Activated naive CD4-positive, alpha-beta T cell treated with anti-CD3 and anti-CD28 coated beads for 36 hours (primary cell): Measurements from ENCODE around the gene PMEL. TPM values are rescaled to one million over a fixed set of nuclear protein-coding genes. Genes with fewer than 3 reads are reported as not detected.
"Not testable (repeated sequence)": the region's sequence is repeated elsewhere in the genome, so short reads cannot be mapped to it uniquely, and the experiment has no call there.

Source experiments
- CTCF ChIA-PET: fragments of 350-600 bp; sonication (Branson Sonifier 250); formaldehyde crosslinking; loops from one replicate; lab custom pipeline; 2021; ENCODE audit warnings: antibody characterized with exemption; lab: Charles Lee
- DNase-seq: peaks from one replicate; pipeline ENCODE4 v3.0.0-alpha.2; 2020
- H3K27ac Mint-ChIP-seq: one replicate; pipeline ENCODE4 v1.8.0; 2021; ENCODE audit warnings: mild to moderate bottlenecking, mixed read lengths
- H3K27me3 Mint-ChIP-seq: one replicate; pipeline ENCODE4 v1.8.0; 2021; ENCODE audit warnings: low read depth, mixed read lengths
- H3K36me3 Mint-ChIP-seq: one replicate; pipeline ENCODE4 v1.8.0; 2021; ENCODE audit warnings: low read depth, mixed read lengths
- H3K4me1 Mint-ChIP-seq: one replicate; pipeline ENCODE4 v1.8.0; 2021; ENCODE audit warnings: low read depth, mixed read lengths
- H3K4me3 Mint-ChIP-seq: one replicate; pipeline ENCODE4 v1.8.0; 2021; ENCODE audit warnings: mild to moderate bottlenecking, moderate library complexity, mixed read lengths
- H3K9me3 Mint-ChIP-seq: one replicate; pipeline ENCODE4 v1.8.0; 2021; ENCODE audit warnings: mixed read lengths
- intact Hi-C: fragments of 100-400 bp; cut with micrococcal nuclease; formaldehyde crosslinking; loops from one replicate; pipeline ENCODE4 v1.15.1; 2023
- total RNA-seq, 2 experiments: library from RNA; stranded (reverse); gene quantifications; one replicate each; pipeline ENCODE4 v1.2.3, GENCODE V29; 2021

PMEL gene
- total RNA-seq, 2 experiments from 2014 or later = 1.2 to 1.5 TPM

GRCh38 chr12:55997535-55997859 lies 31.7 kb upstream of the PMEL start:
- CTCF ChIA-PET = interaction anchor here (0.7 to 6.3 kb wide), 9 partner anchors 14 to 1160 kb away, joined by 3 to 90 read pairs (median 11); no protein-coding TSS in a partner anchor
- peaks cover 18% of the 10 kb centered on the region for H3K27me3 Mint-ChIP-seq
- intact Hi-C loops = loop anchor here (1.0 to 5.0 kb wide), 3 partner anchors 24 to 121 kb away; partner anchors contain the start of genes PA2G4 and ZC3H10
- H3K4me3 Mint-ChIP-seq = peak overlapping the region; percentile 72
- H3K9me3 Mint-ChIP-seq = no peaks in the 10 kb centered on the region
- H3K36me3 Mint-ChIP-seq = peaks cover 4% of the 10 kb centered on the region
- peaks cover 20% of the 10 kb centered on the region for H3K4me1 Mint-ChIP-seq
- H3K27ac Mint-ChIP-seq = no peak overlapping the region
- no peak for DNase-seq

- CTCF ChIA-PET = interaction anchor here (0.8 to 6.3 kb wide), 22 partner anchors 8 to 259 kb away, joined by 3 to 90 read pairs (median 7); partner anchors contain the start of genes PA2G4 and RAB5B
- peak; percentile 72 for DNase-seq
- Mint-ChIP-seq H3K36me3 (peaks cover 5% of the 10 kb centered on the region), H3K27ac (peak within 1 kb of the TSS; percentile 36), H3K9me3 (no peaks in the 10 kb centered on the region), H3K4me3 (peak within 1 kb of the TSS; percentile 72), H3K4me1 (peaks cover 20% of the 10 kb centered on the region), H3K27me3 (peaks cover 18% of the 10 kb centered on the region)
- intact Hi-C loops = loop anchor here (1.0 to 5.0 kb wide), 5 partner anchors 24 to 122 kb away; partner anchors contain the start of genes PA2G4, RPS26 and ZC3H10
These were observed 31.1 kb upstream of the PMEL start, which contains the start of gene SUOX for GRCh38 chr12:55996715-55997534. Gene SUOX, plus strand, starts transcription at chr12:55997276. Its CDS starts 4,946 bp downstream, at chr12:56002222.

- intact Hi-C loops = loop anchor here (1.0 to 5.0 kb wide), 4 partner anchors 33 to 123 kb away; partner anchors contain the start of genes PA2G4, RPS26 and ZC3H10
- Mint-ChIP-seq H3K4me3 (peak overlapping the region; percentile 72), H3K4me1 (peaks cover 20% of the 10 kb centered on the region), H3K36me3 (peaks cover 7% of the 10 kb centered on the region), H3K27me3 (peaks cover 18% of the 10 kb centered on the region), H3K27ac (peak overlapping the region; percentile 36), H3K9me3 (no peaks in the 10 kb centered on the region)
- DNase-seq = peak; percentile 78
- CTCF ChIA-PET = interaction anchor here (0.7 to 6.3 kb wide), 37 partner anchors 9 to 267 kb away, joined by 3 to 90 read pairs (median 5); partner anchors contain the start of genes CD63, PA2G4, RAB5B and ZC3H10
These were observed 30.4 kb upstream of the PMEL start for GRCh38 chr12:55996201-55996714.

GRCh38 chr12:55995366-55995765 lies 29.5 kb upstream of the PMEL start:
- peaks cover 20% of the 10 kb centered on the region for H3K4me1 Mint-ChIP-seq
- intact Hi-C loops = loop anchor here (5.0 kb wide), 1 partner anchor 107 kb away; the partner anchor contains the start of gene PA2G4
- CTCF ChIA-PET = interaction anchor here (0.6 to 6.3 kb wide), 32 partner anchors 9 to 266 kb away, joined by 3 to 90 read pairs (median 6); partner anchors contain the start of genes PA2G4, RAB5B and ZC3H10
- H3K27me3 Mint-ChIP-seq = peaks cover 18% of the 10 kb centered on the region
- H3K36me3 Mint-ChIP-seq = peaks cover 12% of the 10 kb centered on the region
- H3K4me3 Mint-ChIP-seq = no peak overlapping the region
- no peak overlapping the region for H3K27ac Mint-ChIP-seq
- H3K9me3 Mint-ChIP-seq = no peaks in the 10 kb centered on the region
- DNase-seq = no peak

GRCh38 chr12:55993230-55993853 lies 27.5 kb upstream of the PMEL start:
- no peak overlapping the region for H3K4me3 Mint-ChIP-seq
- no peak for DNase-seq
- H3K9me3 Mint-ChIP-seq = no peaks in the 10 kb centered on the region
- peaks cover 18% of the 10 kb centered on the region for H3K27me3 Mint-ChIP-seq
- H3K4me1 Mint-ChIP-seq = peaks cover 17% of the 10 kb centered on the region
- CTCF ChIA-PET = interaction anchor here (1.1 to 6.3 kb wide), 3 partner anchors 34 to 255 kb away, joined by 3 to 90 read pairs (median 4); no protein-coding TSS in a partner anchor
- intact Hi-C loops = no loop called here
- H3K36me3 Mint-ChIP-seq = peaks cover 15% of the 10 kb centered on the region
- peak overlapping the region; percentile 50 for H3K27ac Mint-ChIP-seq

- H3K9me3 Mint-ChIP-seq = no peaks in the 10 kb centered on the region
- peaks cover 15% of the 10 kb centered on the region for H3K36me3 Mint-ChIP-seq
- no peak for DNase-seq
- CTCF ChIA-PET = interaction anchor here (0.7 to 3.6 kb wide), 5 partner anchors 17 to 253 kb away, joined by 3 to 15 read pairs (median 5); partner anchors contain the start of gene RAB5B
- H3K27ac Mint-ChIP-seq = no peak overlapping the region
- H3K4me1 Mint-ChIP-seq = peaks cover 6% of the 10 kb centered on the region
- H3K27me3 Mint-ChIP-seq = peaks cover under 1% of the 10 kb centered on the region
- intact Hi-C loops = no loop called here
- no peak overlapping the region for H3K4me3 Mint-ChIP-seq
These were observed 25.3 kb upstream of the PMEL start for GRCh38 chr12:55991110-55991509.

- CTCF ChIA-PET = interaction anchor here (1.3 kb wide), 1 partner anchor 10 kb away, joined by 3 read pairs; no protein-coding TSS in a partner anchor
- H3K27me3 Mint-ChIP-seq = not testable (repeated sequence)
- H3K36me3 Mint-ChIP-seq = peaks cover 10% of the 10 kb centered on the region
These were observed 20.1 kb upstream of the PMEL start for GRCh38 chr12:55985976-55986375.

DNA sequence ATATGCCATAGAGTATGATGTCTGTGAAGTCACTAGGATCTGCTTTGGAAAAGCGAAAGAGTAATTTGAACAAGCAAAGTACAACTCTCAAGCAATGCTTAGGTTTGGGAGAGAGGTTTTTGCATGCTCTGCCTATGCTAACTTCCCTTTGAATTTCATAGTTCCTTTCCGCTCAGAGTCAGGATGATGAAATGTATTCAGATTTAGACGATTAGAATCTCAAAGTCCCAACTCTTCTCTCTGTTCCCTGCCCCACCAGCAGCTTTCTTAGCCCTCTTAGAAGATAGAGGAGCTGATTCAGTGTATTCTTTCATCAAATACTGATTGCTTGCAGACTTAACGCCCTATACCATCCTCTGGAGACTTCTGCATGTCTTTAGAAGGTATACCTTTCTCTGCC lies 19.5 kb upstream of the PMEL start:
- Mint-ChIP-seq H3K4me1 (peaks cover 6% of the 10 kb centered on the region), H3K27ac (no peak overlapping the region)
- intact Hi-C loops = no loop called here

More at GRCh38 chr12:55985976-55986375, 20.1 kb upstream of the PMEL start:
- DNase-seq, H3K4me1 Mint-ChIP-seq, H3K27ac Mint-ChIP-seq, H3K9me3 Mint-ChIP-seq, H3K4me3 Mint-ChIP-seq, intact Hi-C loops: not testable (repeated sequence)

GRCh38 chr12:55984861-55985260 lies 19.0 kb upstream of the PMEL start:
- Mint-ChIP-seq H3K27me3 (no peaks in the 10 kb centered on the region), H3K9me3 (no peaks in the 10 kb centered on the region), H3K36me3 (peaks cover 10% of the 10 kb centered on the region), H3K4me3 (no peak overlapping the region), H3K27ac (no peak overlapping the region), H3K4me1 (peaks cover 6% of the 10 kb centered on the region)
- no peak for DNase-seq
- CTCF ChIA-PET = interaction anchor here (1.3 to 4.1 kb wide), 3 partner anchors 11 to 246 kb away, joined by 3 to 39 read pairs (median 18); partner anchors contain the start of genes RAB5B and SUOX
- intact Hi-C loops = no loop called here

More for the DNA sequence above, 19.5 kb upstream of the PMEL start:
- H3K4me3 Mint-ChIP-seq = no peak overlapping the region
- DNase-seq = no peak
- H3K36me3 Mint-ChIP-seq = peaks cover 10% of the 10 kb centered on the region
- CTCF ChIA-PET = interaction anchor here (1.3 to 4.1 kb wide), 3 partner anchors 11 to 246 kb away, joined by 3 to 39 read pairs (median 18); partner anchors contain the start of genes RAB5B and SUOX
- H3K27me3 Mint-ChIP-seq = no peaks in the 10 kb centered on the region
- no peaks in the 10 kb centered on the region for H3K9me3 Mint-ChIP-seq

GRCh38 chr12:55983232-55983842 lies 17.5 kb upstream of the PMEL start:
- Mint-ChIP-seq H3K4me3 (no peak overlapping the region), H3K9me3 (no peaks in the 10 kb centered on the region), H3K27me3 (no peaks in the 10 kb centered on the region), H3K27ac (no peak overlapping the region), H3K4me1 (peaks cover 14% of the 10 kb centered on the region), H3K36me3 (peaks cover 8% of the 10 kb centered on the region)
- DNase-seq = no peak
- intact Hi-C loops = no loop called here
- CTCF ChIA-PET = interaction anchor here (0.5 to 4.1 kb wide), 8 partner anchors 9 to 1658 kb away, joined by 3 to 39 read pairs (median 4); partner anchors contain the start of genes RAB5B and SUOX

DNA sequence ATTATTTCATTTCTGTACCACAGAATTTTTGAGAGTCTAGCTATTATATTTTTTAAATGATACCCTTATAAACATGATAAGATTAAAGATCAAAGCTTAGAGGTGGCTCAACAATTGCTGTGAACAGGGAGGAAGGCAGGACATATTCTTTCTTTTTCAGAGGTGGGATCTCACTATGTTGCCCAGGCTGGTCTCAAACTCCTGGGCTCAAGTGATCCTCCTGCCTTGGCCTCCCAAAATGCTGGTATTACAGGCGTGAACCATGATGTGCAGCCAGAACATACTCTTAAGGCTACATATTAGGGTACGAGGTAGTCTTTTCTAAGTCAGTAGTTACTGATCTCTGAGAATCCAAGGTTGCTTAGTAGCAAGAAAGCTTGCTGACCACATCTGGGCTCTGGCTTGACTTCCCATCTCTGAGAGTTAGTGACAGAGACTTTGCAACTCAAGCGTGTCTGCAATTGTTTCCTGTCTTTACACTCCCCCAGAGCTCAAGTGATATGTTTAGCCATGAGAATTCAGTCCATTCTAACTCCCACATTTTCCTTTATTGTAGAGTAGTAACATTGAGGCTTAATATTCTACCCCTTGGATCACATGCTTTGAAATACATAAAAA lies 16.6 kb upstream of the PMEL start:
- intact Hi-C loops = no loop called here
- peaks cover 18% of the 10 kb centered on the region for H3K4me1 Mint-ChIP-seq
- peaks cover 8% of the 10 kb centered on the region for H3K36me3 Mint-ChIP-seq
- CTCF ChIA-PET = interaction anchor here (0.6 to 4.1 kb wide), 8 partner anchors 8 to 1025 kb away, joined by 3 to 39 read pairs (median 4); partner anchors contain the start of genes RAB5B and SUOX
- DNase-seq = no peak
- H3K9me3 Mint-ChIP-seq = no peaks in the 10 kb centered on the region
- no peak overlapping the region for H3K4me3 Mint-ChIP-seq
- no peak overlapping the region for H3K27ac Mint-ChIP-seq
- H3K27me3 Mint-ChIP-seq = no peaks in the 10 kb centered on the region
